ENCODE results near the gene APOLD1.

- TF ChIP-seq, protein P1, sequence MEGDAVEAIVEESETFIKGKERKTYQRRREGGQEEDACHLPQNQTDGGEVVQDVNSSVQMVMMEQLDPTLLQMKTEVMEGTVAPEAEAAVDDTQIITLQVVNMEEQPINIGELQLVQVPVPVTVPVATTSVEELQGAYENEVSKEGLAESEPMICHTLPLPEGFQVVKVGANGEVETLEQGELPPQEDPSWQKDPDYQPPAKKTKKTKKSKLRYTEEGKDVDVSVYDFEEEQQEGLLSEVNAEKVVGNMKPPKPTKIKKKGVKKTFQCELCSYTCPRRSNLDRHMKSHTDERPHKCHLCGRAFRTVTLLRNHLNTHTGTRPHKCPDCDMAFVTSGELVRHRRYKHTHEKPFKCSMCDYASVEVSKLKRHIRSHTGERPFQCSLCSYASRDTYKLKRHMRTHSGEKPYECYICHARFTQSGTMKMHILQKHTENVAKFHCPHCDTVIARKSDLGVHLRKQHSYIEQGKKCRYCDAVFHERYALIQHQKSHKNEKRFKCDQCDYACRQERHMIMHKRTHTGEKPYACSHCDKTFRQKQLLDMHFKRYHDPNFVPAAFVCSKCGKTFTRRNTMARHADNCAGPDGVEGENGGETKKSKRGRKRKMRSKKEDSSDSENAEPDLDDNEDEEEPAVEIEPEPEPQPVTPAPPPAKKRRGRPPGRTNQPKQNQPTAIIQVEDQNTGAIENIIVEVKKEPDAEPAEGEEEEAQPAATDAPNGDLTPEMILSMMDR (IDR thresholded peaks at IDR 0.05), result no peak
- TF ChIP-seq POLR2A (IDR thresholded peaks at IDR 0.05), result no peak
Measured at GRCh38 chr12:12822886-12823285, 37.4 kb downstream of the APOLD1 start.
